ENCODE data around the gene PITPNM2. TPM values are rescaled to one million over a fixed set of nuclear protein-coding genes. Genes with fewer than 3 reads are reported as not detected.

The PITPNM2 gene
- total and polyA plus RNA-seq, 2 of the 8 experiments (the other 6 are each of a cell fraction or from before 2014, with no cell fraction given) = 0.59 to 3.4 TPM

- no peak for TF ChIP-seq CHD7 (IDR thresholded peaks at IDR 0.05; ENCODE audit: insufficient replicate concordance, low read length)
- TF ChIP-seq RFX5 (IDR thresholded peaks at IDR 0.05; ENCODE audit: borderline replicate concordance, low read depth, low read length) = no peak
- no peak for TF ChIP-seq JUN (IDR thresholded peaks at IDR 0.05; ENCODE audit: low read depth, low read length)
- no peak for TF ChIP-seq NANOG (IDR thresholded peaks at IDR 0.05; ENCODE audit: insufficient read depth, low read depth, low read length, poor library complexity, severe bottlenecking)
- no peak for TF ChIP-seq TAF1 (IDR thresholded peaks at IDR 0.05; ENCODE audit: low read depth, low read length)
- no peak for TF ChIP-seq EZH2 (IDR thresholded peaks at IDR 0.05; ENCODE audit: low read depth, low read length, severe bottlenecking)
- TF ChIP-seq NRF1 (IDR thresholded peaks at IDR 0.05; ENCODE audit: low read depth, low read length) = no peak
- TF ChIP-seq TBP (IDR thresholded peaks at IDR 0.05; ENCODE audit: low read depth, low read length) = no peak
Observed at GRCh38 chr12:123139926-123140675, 10.8 kb downstream of the PITPNM2 start (continued).

Measured in H1 (cell line).